Measurements from ENCODE around the gene RFNG.

Gene RFNG

DNA sequence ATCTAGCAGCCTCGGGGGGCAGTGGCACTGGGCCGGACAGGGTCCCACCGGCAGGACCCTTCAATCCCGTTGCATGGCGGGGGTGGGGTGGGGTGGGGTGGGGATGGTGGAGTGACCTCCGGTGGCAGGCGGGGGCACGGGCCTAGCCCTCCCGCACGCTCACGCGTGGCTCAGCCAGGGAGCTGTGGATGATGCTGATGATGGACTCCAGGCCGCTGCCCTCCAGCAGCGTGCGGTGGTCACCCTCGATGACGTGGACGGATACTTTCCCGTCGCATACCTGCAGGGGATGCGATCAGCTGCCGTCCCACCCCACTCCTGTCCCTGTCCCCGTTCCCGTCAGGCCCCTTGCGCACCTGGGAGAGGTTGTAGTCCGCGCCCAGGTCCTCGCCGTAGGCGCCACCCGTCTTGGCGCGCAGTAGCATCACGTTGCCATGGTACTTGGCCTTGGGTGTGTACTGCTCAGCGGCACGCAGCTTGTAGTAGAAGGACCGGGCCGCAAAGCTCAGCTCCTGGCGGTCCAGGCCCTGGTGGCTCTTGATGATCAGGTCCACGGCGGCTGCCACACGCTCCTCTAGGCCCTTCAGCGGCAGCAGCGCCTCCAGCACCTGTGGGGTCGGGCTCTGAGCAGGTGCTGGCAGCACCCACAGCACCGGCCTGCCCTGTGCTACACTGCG lies 27.5 kb upstream of the RFNG start:
- no peak for DNase-seq

DNA sequence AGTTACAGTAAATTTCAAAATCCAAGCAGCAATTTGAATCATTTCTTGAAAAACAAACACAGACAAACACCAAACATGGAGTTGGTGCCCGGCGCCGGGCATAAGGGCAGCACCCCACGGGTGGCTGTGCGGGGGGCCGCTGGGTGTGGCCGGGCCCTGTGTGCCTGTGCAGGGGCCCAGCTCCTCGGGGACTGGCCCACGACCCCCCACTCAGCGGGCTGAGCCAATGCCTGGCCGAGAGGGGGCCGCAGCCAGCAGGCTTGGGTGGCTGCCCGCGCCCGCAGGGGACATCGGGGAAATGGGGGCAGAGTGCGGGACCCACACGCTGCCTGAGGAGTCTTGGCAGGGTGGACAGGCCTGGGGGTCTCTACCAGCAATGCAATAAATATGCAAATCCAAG lies 26.8 kb upstream of the RFNG start:
- DNase-seq = no peak

DNA sequence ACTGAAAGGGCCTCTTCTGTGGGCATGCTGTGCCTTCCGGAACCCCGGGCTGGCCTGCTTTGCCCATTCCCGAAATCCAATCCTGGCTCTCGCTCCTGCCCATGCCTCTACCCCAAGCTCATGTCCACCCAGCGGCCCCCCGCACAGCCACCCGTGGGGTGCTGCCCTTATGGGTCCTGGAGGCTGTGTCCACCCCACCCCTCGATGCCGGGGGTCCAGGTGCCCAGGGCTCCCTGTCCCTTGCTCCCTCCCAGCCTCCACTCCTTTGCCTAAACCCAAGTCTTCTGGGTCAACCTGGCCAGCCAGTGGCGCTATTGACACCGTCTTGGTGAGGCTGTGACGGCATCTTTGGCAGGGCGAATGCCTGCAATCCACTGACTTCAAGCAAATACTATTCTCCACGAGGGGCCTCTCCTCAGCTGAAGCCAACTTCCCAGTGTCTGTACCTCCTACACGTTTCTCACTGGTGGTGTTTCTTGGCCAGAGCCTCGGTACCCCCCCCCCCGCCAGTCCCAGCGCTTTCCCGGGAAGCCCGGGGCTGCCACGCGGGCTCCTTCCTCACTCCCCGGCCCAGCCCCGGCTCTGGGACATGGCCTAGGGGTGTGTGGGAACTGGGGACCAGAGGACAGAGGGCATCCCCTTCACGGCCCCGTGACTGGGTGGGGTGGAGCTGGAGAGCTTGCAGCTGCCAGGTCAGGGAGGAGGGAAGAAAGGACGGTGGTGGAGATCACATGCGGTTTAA lies 26.2 kb upstream of the RFNG start:
- DNase-seq = no peak

DNA sequence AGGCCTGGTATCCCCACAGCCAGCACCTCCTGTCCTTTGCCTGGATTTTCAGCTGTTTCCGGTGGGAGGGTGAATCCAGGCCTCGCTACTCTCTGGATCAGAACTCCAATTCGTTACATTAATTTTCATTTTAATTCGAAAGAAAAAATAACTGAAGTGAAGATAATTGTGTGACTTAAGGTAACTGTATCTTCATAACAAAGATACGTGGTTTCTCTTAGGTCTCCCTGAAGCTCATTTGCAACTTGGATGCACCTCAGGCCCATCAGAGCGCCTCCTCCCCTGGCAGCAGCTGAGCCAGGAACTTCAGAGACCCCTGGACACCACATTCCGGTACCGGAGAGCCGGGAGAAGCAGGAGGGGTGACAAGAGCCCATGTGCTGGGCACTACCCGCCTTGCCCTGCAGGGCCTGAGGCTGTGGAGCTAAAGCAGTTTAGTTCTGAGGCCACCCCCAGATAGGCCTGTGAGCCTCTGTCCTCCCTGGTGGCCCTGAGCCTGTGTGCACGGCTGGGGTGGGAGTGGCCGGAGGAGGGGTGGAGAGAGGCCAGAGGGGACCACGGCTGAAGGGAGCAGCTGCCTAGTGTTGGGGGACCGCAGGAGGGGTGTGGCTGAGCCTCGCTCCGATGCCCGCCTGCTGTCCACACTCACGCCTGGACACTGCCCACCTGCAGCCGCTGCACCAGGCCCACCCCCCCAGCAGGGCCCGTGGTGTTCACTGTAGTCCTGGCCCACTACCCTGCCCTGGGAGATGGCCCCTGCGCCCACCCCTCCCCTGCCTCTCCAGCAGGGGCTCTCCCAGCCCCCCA lies 25.4 kb upstream of the RFNG start:
- no peak for DNase-seq

GRCh38 chr17:82076018-82076784 lies 24.6 kb upstream of the RFNG start:
- no peak for DNase-seq

GRCh38 chr17:82073446-82073845 lies 21.8 kb upstream of the RFNG start:
- no peak for DNase-seq

- DNase-seq = no peak
These were observed 21.2 kb upstream of the RFNG start for GRCh38 chr17:82072827-82073226.

DNA sequence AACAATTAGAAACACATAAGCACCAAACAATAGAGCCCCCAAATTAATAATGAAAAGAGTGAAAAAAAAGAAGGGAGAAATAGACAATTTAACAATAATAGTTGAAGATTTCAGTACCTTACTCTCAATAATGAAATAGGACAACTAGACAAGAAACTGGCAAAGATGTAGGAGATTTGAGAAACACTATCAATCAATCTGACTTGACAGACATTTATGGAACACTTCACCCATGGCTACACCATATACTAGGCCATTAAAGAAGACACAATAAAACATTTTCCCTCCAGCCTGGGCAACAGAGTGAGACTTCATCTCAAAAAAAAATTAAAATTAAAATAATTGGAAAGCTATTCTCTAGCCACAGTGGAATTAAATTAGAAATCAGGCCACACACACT lies 19.0 kb upstream of the RFNG start:
- no peak for DNase-seq

GRCh38 chr17:82065638-82066303 lies 14.2 kb upstream of the RFNG start, which contains the start of gene DUS1L:
Gene DUS1L, minus strand, starts transcription at chr17:82065804. Its CDS starts 745 bp downstream, at chr17:82065059.
- DNase-seq = peak; percentile 82

DNA sequence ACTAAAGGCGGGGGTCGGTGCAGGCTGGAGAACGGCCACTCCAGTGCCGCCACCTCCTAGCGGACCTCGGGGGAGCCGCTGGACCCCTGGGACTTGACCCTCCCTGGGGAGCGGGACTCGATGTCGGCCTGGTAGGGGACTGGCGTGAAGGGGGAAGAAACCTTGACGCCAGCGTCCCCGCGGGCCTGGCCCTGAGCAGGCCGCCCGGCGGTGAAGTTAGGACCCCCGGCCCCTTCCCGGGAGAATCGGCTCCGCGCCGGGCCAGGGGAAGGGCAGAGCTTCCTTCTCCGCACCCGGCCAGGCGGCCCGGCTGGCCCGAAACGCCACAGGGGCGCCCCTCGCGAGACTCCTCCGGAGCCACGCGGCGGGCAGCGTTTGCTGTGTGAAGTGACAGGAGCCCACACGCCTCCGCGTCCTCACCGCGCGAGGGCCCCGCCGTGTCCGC lies 13.6 kb upstream of the RFNG start:
- peak; percentile 49 for DNase-seq

- no peak for DNase-seq
These were observed 13.0 kb upstream of the RFNG start for GRCh38 chr17:82064433-82065192.

GRCh38 chr17:82063424-82064415 lies 12.1 kb upstream of the RFNG start:
- DNase-seq = no peak

DNA sequence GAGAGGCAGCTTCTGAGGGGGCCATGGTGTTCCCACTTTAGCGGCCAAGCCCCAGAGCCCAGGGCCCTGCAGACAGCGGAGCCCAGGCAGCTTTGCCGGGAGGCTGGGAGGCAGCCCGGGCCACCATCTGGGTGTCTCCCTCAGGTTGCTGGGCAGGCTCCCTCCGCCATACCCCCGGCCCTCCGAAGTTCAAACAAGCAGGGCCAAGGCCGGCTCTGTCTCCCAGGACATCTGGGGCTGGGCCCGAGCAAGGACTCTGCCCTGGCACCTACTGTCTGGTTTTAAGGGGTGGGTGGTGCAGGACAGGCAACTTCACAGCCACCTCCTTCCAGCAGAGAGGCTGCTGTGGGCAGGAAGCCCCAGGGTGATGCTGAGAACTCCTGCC lies 11.4 kb upstream of the RFNG start:
- DNase-seq = no peak

DNA sequence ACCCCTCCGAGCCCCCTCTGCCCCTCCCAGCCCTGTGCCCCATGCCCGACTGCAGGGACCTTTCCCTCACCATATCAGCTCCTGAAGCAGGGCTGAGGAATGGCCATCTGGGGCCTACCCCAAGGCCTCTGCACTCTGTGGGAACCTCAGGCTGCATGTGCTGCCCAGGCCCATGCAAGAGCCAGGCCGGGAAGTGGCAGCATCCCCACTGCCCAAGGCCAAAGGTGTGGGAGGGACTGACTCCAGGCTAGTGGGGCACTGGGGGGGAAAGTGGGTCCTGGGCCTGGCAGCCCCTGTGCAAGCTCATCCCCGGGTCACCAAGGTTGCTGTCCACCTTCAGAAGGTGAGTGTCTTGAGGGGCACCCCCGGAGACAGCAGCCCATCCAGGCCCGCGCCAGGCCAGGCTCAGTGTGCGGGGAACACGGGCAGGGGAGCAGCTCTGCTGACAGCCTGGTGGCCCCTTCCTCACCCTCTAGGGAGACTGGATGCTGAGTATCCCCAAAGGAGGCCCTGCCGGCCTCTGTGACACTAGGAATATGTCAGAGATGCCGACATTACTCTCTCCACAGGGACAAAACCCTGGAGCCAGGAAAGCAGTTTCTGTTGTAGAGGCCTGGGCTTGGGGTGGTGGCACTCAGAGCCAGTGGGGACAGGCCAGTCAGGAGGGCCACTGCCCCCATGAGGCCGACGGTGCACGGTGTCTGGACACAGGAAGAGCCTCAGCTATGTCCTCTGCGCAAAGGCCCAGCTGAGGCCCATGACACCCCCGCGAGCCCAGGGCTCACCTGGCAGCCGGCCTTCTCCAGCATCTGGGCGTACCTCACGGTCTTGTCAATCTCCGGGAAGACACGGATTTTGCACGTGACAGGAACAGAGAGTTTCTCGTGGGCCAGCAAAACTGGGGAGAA lies 10.7 kb upstream of the RFNG start:
- no peak for DNase-seq

DNA sequence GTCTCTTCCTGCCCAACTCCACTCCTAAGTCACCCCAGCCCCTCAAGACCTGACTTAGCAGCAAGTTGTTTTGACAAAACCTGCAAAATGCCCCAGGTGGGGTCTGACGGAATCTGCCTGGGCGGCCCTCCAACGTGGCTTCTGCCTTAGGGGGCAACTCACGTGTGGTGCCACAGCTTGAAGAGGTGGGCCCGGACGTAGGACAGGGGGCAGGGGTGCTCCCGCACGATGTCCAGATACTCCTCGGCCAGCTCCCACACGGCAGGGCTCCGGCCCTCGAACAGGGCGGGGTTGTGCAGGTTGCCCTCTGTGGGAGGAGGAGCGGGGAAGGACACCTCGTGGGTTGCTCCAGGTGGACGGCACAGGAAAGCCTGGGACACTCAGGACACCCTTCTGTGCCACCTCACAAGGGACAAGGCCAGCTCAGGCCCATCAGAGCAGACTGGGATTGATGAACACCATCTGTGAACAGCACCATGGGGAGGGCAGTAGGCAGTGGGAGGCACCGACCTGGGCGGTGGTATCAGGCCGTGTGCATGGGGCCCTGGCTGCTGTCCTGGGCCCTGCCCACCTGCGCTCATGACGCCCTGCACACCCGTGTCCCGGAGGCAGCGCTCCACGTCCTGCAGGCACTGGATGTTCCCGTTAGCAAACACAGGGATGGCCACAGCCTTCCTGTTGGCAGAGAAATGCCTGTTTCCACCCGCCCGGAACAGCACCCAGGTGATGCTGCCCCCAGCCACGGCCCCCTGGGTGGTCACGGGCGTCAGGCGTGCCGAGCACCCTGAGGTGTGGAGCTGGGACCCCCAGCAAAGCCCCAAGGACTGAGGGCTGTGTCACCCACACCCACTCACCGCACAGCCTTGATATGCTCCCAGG lies 9.7 kb upstream of the RFNG start:
- DNase-seq = no peak

- no peak for DNase-seq
These were observed 9.0 kb upstream of the RFNG start for GRCh38 chr17:82060614-82061013.

DNA sequence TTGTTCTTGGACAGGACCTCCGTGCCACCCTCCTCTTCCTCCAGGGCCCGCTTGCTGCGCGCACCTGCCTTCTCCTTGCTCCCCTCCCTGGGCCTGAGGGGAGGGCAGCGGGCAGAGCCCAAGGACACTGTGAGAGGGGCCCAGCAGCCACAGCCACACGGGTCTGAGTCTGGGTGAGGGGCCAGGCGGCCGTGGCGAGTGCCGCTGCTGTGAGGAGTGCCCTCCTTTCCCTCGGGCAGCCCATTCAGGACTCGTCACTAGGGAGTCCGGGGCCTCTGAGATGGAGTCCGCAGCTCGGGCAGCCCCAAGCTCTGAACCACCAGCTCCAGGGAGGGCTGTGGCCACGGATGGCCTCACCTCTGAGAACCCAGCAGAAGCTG lies 8.4 kb upstream of the RFNG start:
- no peak for DNase-seq

All from right kidney (tissue), 1 donor.